Mucosa of stomach (tissue), 1 donor: ENCODE data around the gene HMG20A.
"Not testable (repeated sequence)": the region's sequence is repeated elsewhere in the genome, so short reads cannot be mapped to it uniquely, and the experiment has no call there.

Source experiments
- H3K27me3 ChIP-seq: one replicate; pipeline ENCODE4 v1.7.0; 2013; ENCODE audit warnings: mild to moderate bottlenecking, low read length; ENCODE audit not compliant: control insufficient read depth, insufficient read depth
- H3K36me3 ChIP-seq: one replicate; pipeline ENCODE4 v1.7.0; 2013; ENCODE audit warnings: low read length; ENCODE audit not compliant: control insufficient read depth, insufficient read depth
- H3K4me1 ChIP-seq: one replicate; pipeline ENCODE4 v1.7.0; 2013; ENCODE audit warnings: mild to moderate bottlenecking, low read length; ENCODE audit not compliant: control insufficient read depth, insufficient read depth
- H3K4me3 ChIP-seq: one replicate; pipeline ENCODE4 v1.7.0; 2013; ENCODE audit warnings: low read length
- H3K9ac ChIP-seq: one replicate; pipeline ENCODE4 v1.7.0; 2013; ENCODE audit warnings: mild to moderate bottlenecking, low read length, moderate library complexity
- H3K9me3 ChIP-seq: one replicate; pipeline ENCODE4 v1.7.0; 2013; ENCODE audit warnings: mild to moderate bottlenecking, low read length, moderate library complexity; ENCODE audit not compliant: control insufficient read depth
- donor health status: Pancreatic carcinoma.

The HMG20A gene

DNA sequence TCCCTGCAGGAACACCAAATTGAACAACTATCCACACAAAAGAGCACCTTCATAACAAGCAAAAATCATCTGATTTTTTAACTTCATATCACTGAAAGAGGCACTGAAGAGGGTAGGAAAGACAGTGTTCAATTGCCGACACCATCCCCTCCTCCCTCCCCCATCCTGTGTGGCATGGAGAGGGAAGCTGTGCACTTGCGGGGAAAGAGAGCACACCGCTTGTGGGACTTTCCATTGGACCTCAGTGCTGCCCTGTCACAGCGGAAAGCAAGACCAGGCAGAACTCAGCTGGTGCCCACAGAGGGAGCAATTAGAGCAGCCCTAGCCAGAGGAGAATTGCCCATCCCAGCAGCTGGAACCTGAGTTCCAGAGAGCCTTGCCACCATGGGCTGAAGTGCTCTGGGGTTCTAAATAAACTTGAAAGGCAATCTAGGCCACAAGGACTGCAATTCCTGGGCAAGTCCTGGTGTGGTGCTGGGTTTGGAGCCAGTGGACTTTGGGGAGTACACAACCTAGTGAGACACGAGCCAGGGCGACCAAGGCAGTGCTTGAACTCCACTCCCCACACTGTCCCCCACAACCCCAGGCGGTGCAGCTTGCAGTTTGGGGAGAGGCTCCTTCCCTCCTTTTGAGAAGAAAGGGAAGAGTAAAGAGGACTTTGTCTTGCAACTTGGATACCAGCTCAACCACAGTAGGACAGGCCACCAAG is 27.8 kb upstream of the HMG20A start:
- H3K27me3 ChIP-seq, result no peaks in the 10 kb centered on the region
- H3K4me1 ChIP-seq, result peaks cover 6% of the 10 kb centered on the region

DNA sequence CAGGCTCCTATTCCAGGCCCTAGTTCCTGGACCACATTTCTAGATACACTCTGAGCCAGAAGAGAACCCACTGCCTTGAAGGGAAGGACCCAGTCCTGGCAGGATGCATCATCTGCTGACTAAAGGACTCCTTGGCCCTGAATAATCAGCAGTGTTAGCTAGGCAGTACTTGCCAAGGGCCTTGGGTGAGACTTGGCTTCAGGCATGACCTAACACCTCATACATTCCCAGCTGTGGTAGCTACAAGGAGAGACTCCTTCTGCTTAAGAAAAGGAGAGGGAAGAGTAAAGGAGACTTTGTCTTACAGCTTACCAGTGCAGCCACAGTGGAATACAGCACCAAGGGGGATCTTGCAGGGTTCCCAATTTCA is 27.2 kb upstream of the HMG20A start:
- no peaks in the 10 kb centered on the region for H3K27me3 ChIP-seq
- H3K4me3 ChIP-seq, result no peak overlapping the region
- no peak overlapping the region for H3K9ac ChIP-seq
- H3K4me1 ChIP-seq, result peaks cover 6% of the 10 kb centered on the region
- no peaks in the 10 kb centered on the region for H3K36me3 ChIP-seq
- peaks cover 7% of the 10 kb centered on the region for H3K9me3 ChIP-seq

More for the DNA sequence above, 27.8 kb upstream of the HMG20A start:
- no peaks in the 10 kb centered on the region for H3K36me3 ChIP-seq
- H3K9ac ChIP-seq, result no peak overlapping the region
- H3K9me3 ChIP-seq, result peaks cover 7% of the 10 kb centered on the region
- H3K4me3 ChIP-seq, result no peak overlapping the region

DNA sequence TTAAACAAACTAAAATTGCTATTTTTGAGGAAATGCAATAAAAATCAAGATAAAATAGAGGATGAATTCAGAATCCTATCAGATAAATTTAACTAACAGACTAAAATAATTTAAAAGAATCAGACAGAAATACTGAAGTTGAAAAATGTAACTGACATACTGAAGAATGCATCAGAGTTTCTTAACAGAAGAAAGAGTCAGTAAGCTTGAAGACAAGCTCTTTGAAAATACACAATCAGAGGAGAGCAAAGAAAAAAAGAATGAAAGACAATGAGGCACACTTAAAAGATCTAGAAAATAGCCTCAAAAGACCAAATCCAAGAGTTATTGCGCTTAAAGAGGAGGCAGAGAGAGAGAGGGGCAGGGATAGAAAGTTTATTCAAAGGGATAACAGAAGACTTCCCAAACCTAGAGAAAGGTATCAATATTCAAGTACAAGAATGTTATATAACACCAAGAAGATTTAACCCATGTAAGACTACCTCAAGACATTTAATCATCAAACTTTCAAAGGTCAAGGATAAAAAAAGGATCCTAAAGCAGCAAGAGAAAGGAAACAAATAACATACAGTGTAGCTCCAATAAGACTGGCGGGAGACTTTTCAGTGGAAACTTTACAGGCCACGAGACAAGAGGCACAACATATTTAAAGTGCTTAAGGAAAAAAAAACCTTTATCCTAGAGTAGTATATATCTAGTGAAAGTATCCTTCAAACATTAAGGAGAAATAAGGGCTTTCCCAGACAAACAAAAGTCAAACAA is 25.5 kb upstream of the HMG20A start:
- Histone ChIP-seq H3K36me3 (no peaks in the 10 kb centered on the region), H3K4me1 (peaks cover 6% of the 10 kb centered on the region), H3K9ac (no peak overlapping the region), H3K27me3 (no peaks in the 10 kb centered on the region), H3K9me3 (peaks cover 7% of the 10 kb centered on the region), H3K4me3 (no peak overlapping the region)

DNA sequence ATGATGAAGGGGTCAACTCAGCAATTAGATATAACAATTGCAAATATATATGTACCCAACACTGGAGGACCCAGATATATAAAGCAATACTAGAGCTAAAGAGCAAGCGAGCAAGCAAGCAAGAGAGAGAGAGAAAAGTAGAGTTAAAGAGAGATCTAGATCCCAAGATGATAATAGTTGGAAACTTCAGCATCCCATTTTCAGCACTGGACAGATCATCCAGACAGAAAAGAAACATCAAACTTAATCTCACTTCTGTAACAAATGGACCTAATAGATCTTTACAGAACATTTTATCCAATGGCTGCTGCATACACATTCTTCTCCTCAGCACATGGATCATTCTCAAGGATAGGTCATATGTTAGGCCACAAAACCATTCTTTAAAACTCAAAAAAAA is 24.0 kb upstream of the HMG20A start:
- no peak overlapping the region for H3K9ac ChIP-seq
- no peaks in the 10 kb centered on the region for H3K27me3 ChIP-seq
- peaks cover 3% of the 10 kb centered on the region for H3K4me1 ChIP-seq
- H3K9me3 ChIP-seq, result peaks cover 7% of the 10 kb centered on the region
- no peak overlapping the region for H3K4me3 ChIP-seq
- no peaks in the 10 kb centered on the region for H3K36me3 ChIP-seq

DNA sequence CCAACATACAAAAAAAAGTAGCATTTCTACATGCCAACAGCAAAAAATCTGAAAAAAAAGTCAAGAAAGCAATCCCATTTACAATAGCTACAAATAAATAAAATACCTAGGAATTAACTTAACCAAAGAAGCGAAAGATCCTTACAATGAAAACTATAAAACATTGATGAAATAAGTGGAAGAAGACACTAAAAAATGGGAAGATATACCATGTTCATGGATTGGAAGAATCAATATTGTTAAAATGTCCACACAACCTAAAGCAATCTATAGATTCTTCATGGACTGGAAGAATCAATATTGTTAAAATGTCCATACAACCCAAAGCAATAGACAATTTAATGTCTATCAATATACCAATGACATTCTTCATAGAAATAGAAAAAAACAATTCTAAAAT is 21.8 kb upstream of the HMG20A start:
- Histone ChIP-seq H3K9me3 (peaks cover 7% of the 10 kb centered on the region), H3K4me1 (no peaks in the 10 kb centered on the region), H3K9ac (no peak overlapping the region), H3K4me3 (no peak overlapping the region), H3K27me3 (no peaks in the 10 kb centered on the region), H3K36me3 (no peaks in the 10 kb centered on the region)

DNA sequence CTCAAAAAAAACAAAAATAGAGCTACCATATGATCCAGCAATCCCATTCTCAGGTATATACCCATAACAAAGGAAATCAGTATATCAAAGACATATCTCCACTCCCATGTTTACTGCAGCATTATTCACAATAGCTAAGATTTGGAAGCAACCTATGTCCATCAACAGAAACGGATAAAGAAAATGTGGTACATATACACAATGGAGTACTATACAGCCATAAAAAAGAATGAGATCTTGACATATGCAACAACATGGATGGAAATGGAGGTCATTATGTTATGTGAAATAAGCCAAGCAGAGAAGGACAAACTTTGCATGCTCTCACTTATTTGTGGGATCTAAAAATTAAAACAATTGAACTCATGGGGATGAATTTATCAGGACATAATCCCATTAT is 20.4 kb upstream of the HMG20A start:
- Histone ChIP-seq H3K4me1 (no peaks in the 10 kb centered on the region), H3K9ac (no peak overlapping the region), H3K9me3 (peaks cover 3% of the 10 kb centered on the region), H3K36me3 (no peaks in the 10 kb centered on the region), H3K27me3 (no peaks in the 10 kb centered on the region), H3K4me3 (no peak overlapping the region)

DNA sequence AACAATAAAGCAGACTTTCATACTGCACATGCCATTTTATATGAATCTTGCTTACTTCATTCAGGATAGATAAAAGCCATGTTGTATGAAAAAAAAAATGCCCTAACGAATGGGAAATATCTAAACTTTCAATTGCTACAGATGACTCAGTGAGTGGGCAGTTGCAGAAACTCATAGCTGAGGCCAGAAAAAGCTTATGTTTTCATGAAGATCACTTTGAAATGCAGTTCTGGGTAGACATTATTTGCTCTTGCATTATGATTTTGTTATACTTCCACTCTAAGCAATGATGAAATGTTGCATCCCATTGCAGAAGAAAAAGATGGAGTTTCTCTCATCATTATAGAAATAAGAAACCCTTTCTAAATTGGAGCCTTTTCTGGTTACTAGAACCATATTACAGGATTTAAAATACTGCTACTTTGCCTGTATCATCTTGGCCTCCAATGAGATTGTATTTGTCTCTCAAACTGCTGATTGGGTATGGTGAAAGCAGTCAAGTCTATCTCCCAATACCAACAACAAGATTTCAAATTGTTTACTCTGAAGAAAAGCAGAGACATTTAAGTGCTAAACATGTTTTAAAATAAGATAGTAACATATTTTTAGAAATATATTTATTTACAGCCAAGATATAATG is 17.8 kb upstream of the HMG20A start:
- H3K4me1 ChIP-seq, result no peaks in the 10 kb centered on the region
- no peaks in the 10 kb centered on the region for H3K27me3 ChIP-seq
- no peaks in the 10 kb centered on the region for H3K36me3 ChIP-seq
- no peaks in the 10 kb centered on the region for H3K9me3 ChIP-seq
- H3K4me3 ChIP-seq, result no peak overlapping the region
- no peak overlapping the region for H3K9ac ChIP-seq

DNA sequence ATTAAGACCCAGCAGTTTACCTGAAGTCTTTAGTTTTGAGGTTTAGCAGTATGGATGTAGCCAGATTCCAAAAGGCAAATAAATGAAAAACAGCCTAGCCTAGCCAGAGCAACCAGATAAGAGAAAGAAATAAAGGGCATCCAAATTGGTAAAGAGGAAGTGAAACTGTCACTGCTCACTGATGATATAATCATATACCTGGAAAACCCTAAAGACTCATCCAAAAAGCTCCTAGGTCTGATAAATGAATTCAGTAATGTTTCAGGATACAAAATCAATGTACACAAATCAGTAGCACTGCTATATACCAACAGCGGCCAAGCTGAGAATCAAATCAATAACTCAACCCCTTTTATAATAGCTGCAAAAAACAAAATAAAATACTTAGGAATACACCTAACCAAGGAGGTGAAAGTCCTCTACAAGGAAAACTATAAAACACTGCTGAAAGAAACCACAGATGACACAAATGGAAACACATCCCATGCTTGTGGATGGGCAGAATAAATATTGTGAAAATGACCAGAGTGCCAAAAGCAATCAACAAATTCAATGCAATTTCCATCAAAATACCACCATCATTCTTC is 14.4 kb upstream of the HMG20A start:
- H3K9me3 ChIP-seq, H3K36me3 ChIP-seq, H3K9ac ChIP-seq, H3K27me3 ChIP-seq, H3K4me3 ChIP-seq, H3K4me1 ChIP-seq: not testable (repeated sequence)

DNA sequence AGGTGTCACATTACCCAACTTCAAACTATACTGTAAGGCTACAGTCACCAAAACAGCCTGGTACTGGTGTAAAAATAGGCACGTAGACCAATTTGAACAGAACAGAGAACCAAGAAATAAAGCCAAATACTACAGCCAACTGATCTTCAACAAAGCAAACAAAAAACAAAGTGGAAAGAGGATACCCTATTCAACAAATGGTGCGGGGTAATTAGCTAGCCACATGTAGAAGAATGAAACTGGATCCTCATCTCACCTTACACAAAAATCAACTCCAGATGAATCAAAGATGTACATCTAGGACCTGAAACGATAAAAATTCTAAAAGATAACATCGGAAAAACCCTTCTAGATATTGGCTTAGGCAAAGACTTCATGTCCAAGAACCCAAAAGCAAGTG is 13.8 kb upstream of the HMG20A start:
- no peak overlapping the region for H3K4me3 ChIP-seq
- H3K9me3 ChIP-seq, result no peaks in the 10 kb centered on the region
- H3K36me3 ChIP-seq, result no peaks in the 10 kb centered on the region
- no peaks in the 10 kb centered on the region for H3K27me3 ChIP-seq
- no peak overlapping the region for H3K9ac ChIP-seq
- H3K4me1 ChIP-seq, result no peaks in the 10 kb centered on the region

DNA sequence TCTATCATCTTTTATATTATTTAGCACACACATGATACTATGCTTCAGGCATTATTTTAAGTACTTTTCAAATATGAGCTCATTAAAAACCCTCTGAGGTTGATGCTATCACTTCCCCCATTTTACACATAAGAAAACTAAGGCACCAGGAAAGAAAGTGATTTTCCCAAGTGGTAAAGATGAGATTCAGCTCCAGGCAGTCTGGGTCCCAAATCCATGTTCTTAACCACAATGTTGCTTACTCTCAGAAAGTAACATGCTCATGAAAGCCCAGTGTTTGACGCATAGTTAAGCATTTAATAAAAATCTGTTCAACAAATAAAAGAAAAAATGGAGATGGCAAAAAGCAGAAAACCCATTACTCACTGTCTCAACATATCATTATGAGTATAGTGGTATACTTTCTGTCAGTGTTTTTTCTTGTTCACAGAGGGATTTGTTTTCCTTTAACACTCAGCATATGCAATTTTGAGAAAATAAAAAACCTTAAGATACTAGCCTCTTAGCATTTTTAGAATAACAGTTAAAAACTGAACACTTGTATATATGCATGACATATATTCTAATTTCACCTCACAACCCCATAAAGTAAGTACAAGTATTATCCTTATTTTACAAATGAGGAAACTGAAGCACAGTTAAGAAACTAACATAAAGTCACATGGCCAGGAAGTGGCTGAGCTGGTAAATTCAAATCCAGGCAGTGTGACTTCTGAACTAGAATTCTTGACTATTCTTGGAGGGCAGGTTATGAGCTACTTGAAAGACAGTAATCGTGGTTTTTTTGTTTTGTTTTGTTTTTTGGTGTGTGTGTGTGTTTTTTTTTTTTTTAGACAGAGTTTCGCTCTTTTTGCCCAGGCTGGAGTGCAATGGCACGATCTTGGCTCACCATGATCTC is 11.2 kb upstream of the HMG20A start:
- H3K4me3 ChIP-seq, result no peak overlapping the region
- no peak overlapping the region for H3K9ac ChIP-seq
- H3K36me3 ChIP-seq, result no peaks in the 10 kb centered on the region
- H3K27me3 ChIP-seq, result no peaks in the 10 kb centered on the region
- H3K4me1 ChIP-seq, result peaks cover 9% of the 10 kb centered on the region
- no peaks in the 10 kb centered on the region for H3K9me3 ChIP-seq

DNA sequence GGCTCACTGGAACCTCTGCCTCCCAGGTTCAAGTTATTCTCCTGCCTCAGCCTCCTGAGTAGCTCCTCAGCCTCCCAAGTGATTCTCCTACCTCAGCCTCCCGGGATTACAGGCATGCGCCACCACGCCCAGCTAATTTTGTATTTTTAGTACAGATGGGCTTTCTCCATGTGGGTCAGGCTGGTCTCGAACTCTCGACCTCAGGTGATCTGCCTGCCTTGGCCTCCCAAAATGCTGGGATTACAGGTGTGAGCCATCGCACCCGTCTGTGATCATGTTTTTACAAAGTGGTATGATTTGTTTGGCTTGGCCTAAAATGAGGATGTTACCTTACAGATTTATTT is 10.6 kb upstream of the HMG20A start:
- not testable (repeated sequence) for H3K4me3 ChIP-seq, H3K9me3 ChIP-seq, H3K9ac ChIP-seq, H3K4me1 ChIP-seq, H3K27me3 ChIP-seq, H3K36me3 ChIP-seq
